PC-3 (cell line): ENCODE results near the gene POLR2E.

ENCODE experiments used
- CTCF ChIP-seq: fragments of 300-600 bp; sonication (generic); conservative IDR thresholded peaks from 2 replicates; pipeline ENCODE4 v1.5.1; 2017; ENCODE audit warnings: antibody characterized with exemption, low read depth, mild to moderate bottlenecking, low read length
- EZH2 ChIP-seq: fragments of 300-600 bp; sonication (generic); IDR thresholded peaks from one replicate; pipeline ENCODE4 v1.6.1; 2017; ENCODE audit warnings: antibody characterized with exemption, mild to moderate bottlenecking, low read length; ENCODE audit not compliant: unreplicated experiment
- EZH2phosphoT487 ChIP-seq: fragments of 300-600 bp; sonication (generic); IDR thresholded peaks from 2 replicates; pipeline ENCODE4 v1.6.1; 2018; ENCODE audit warnings: mild to moderate bottlenecking, antibody characterized with exemption, low read length, borderline replicate concordance

- TF ChIP-seq CTCF: no peak
- TF ChIP-seq EZH2phosphoT487: no peak
- TF ChIP-seq EZH2: no peak
These were observed 559 bp downstream of the POLR2E start for GRCh38 chr19:1094655-1094977.
